HT-29 (cell line): ENCODE data around the gene NSMCE1. TPM values are rescaled to one million over a fixed set of nuclear protein-coding genes. Genes with fewer than 3 reads are reported as not detected.

Experiments used
- DNase-seq: peaks from one replicate; pipeline ENCODE4 v3.0.0-alpha.2; 2015; ENCODE audit warnings: low spot score
- total RNA-seq: library from RNA; depleted of rRNA; stranded (reverse); fragments of >200 nt; shearing (Covaris generic); gene quantifications from 2 replicates; pipeline ENCODE4 v1.2.3, GENCODE V29; 2014; rRNA removed

NSMCE1 gene
- total RNA-seq, 1 experiment from 2014 or later: 52.3 TPM

- no peak for DNase-seq
Measured at GRCh38 chr16:27195941-27196595, 72.5 kb downstream of the NSMCE1 start.

DNA sequence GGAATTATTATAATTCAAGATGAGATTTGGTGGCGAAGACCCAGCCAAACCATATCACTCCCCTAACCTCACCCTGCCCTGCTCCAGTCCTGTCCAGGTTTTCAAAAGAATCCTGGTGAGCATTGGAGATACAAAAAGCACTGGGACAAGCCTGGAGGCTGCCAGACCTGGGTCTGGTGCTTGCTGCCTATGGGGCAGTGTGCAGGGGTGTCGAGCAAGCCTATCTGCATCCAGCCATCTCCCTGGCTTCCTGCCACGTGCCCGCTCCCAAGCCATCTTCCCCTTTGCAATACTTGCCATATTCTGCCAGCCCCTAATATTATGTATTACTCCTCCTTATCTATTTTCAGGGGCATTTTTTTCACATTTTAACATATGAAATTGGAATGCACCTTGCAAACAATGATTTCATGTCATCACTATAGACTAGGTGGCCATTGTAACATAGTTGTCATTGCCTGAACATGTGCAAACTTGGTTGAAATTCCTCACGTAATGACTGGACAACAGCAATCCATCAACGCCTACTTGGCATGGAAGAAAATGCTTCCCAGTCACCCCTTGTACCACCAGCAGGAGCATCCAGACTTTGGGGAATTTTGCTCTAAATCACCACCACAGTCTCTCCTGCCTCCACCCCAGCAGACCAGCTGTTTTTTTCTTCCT lies 73.4 kb downstream of the NSMCE1 start:
- DNase-seq: no peak

- no peak for DNase-seq
Measured at GRCh38 chr16:27193300-27193990, 75.1 kb downstream of the NSMCE1 start.

GRCh38 chr16:27191352-27191924 lies 77.1 kb downstream of the NSMCE1 start:
- DNase-seq: no peak

DNA sequence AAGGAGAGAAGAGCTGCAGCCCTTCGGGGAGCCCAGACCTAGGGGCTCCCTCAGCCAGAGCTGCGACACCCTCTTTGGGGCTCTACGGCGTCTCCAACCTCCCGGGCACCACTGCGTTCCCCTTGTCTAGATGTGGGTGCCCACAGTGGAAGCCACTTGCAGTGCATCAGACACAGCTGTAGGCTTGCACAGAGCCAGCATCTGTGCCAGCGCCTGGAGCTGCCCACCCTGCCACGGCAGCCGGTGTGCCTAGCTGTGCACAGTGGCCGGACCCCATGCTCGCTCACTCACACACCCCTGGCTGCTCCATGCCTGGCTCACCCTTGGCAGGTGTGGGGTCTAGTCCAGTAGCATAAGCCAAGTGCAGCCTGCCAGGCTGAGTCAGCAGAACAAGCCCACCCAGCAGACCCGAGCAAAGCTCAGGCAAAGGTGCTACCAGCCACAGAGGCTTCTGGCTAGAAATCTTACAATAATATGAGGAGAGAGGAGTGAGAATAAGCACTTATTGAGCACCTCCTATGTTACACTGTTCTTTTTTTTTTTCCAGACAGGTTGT lies 78.2 kb downstream of the NSMCE1 start:
- DNase-seq: no peak

GRCh38 chr16:27189335-27189972 lies 79.1 kb downstream of the NSMCE1 start:
- no peak for DNase-seq

- DNase-seq: no peak
Measured at GRCh38 chr16:27188633-27189032, 79.9 kb downstream of the NSMCE1 start.

GRCh38 chr16:27185776-27186130 lies 82.8 kb downstream of the NSMCE1 start:
- no peak for DNase-seq

GRCh38 chr16:27182906-27183405 lies 85.6 kb downstream of the NSMCE1 start:
- no peak for DNase-seq

DNA sequence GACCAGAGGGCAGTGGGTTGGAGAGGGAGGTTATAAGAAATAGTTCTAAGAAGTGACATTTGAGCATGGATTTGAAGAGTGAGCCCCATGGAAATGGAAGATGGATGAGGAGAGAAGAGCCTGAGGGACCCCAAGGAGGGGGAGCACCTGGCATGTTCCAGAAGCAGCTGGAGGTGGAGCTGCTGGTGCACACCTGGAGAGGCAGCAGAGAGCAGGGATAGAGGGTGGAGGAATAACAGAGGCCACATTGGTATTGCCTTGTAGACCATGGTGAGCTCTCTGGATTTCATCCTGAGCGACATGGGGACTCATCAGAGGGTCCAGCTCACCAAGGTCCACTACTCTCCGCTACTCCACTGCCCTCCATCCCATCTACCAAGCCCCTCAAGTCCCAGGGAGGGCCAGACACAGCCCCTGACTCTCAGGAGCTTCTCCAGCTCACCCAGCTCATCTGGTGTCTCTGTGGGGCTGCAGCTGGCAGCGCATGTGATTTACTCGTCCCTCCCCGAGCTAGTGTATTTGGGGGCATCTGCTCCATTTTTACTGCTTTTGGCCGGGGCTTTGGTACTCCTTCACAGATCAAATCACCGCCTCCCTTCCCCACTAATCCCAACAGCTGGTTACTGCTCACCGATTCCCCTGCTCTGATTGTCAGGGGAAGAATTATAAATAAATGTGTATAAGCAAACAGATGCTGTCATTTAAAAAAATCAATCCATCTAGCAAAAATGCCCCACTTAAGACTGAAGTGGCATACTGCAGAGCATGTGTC lies 87.4 kb downstream of the NSMCE1 start:
- DNase-seq: no peak

DNA sequence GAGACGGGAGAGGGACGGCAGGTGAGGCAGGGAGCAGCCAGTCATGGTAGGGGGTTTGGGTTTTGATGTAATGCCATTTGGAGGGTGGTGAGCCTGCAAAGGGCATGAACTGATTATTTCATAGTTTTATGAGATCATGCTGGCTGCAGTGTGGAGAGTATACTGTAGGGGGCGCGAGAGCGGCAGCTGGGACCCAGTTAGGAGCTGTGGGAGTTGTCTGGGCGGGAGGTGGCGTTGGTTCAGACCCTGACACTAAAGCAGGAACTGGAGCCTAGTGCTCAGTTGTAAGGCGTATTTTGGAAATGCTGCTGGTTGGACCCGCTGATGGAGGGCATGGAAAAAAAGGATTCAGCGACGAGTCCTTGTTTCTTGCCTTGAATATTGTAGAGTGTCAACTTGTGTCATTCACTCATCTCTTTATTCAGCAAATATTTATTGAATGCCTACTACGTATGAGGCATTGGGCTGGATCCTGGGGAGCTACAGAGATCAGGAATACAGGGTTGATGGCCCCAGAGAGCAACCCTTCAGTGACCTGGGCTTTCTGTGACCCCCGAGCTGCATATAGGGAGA lies 89.0 kb downstream of the NSMCE1 start:
- DNase-seq: peak; percentile 73

- DNase-seq: no peak
Measured at GRCh38 chr16:27177031-27177774, 91.4 kb downstream of the NSMCE1 start.

- no peak for DNase-seq
Measured at GRCh38 chr16:27175888-27176287, 92.7 kb downstream of the NSMCE1 start.

Other genes with a start within 250 kb of the NSMCE1 start
- gene C16orf82, start 201.8 kb downstream of the NSMCE1 start, total RNA-seq: not detected in 2 replicates
- 3.9 and 6.0 TPM in 2 replicates for gene KDM8, start 65.2 kb downstream of the NSMCE1 start, total RNA-seq
- 49.1 and 58.2 TPM in 2 replicates for gene IL4R, start 45.2 kb upstream of the NSMCE1 start, total RNA-seq
- gene IL21R, start 133.4 kb upstream of the NSMCE1 start, total RNA-seq: not detected in 2 replicates